OCI-LY3 (cell line): ENCODE results near the gene PSMF1.

ENCODE experiments used
- H2AFZ ChIP-seq: fragments of 200-600, 300-600 bp; shearing (Covaris generic); 2 replicates; pipeline ENCODE4 v1.6.0; 2014; ENCODE audit warnings: antibody characterized with exemption, low read depth, low read length
- H3K27ac ChIP-seq: fragments of 200-600, 300-600 bp; sonication (generic); 2 replicates; pipeline ENCODE4 v1.5.1; 2014; ENCODE audit warnings: mild to moderate bottlenecking, low read length, moderate library complexity, mixed read lengths
- H3K27me3 ChIP-seq: fragments of 200-600, 300-600 bp; sonication (generic); 2 replicates; pipeline ENCODE4 v1.6.1; 2014; ENCODE audit warnings: low read depth, low read length, mixed read lengths
- H3K36me3 ChIP-seq: fragments of 200-600, 300-600 bp; sonication (generic); replicated peaks from 2 replicates; pipeline ENCODE3; 2014; ENCODE audit warnings: low read depth, low read length, mixed read lengths
- H3K4me1 ChIP-seq: fragments of 300-600, 200-600 bp; sonication (generic); 2 replicates; pipeline ENCODE4 v1.6.1; 2014; ENCODE audit warnings: low read length, mixed read lengths
- H3K4me2 ChIP-seq: fragments of 200-600, 300-600 bp; sonication (generic); 2 replicates; pipeline ENCODE4 v1.6.1; 2014; ENCODE audit warnings: low read length, mixed read lengths
- H3K4me3 ChIP-seq: fragments of 300-600, 200-600 bp; sonication (generic); 2 replicates; pipeline ENCODE4 v1.5.1; 2014; ENCODE audit warnings: antibody characterized with exemption, mild to moderate bottlenecking, low read length, moderate library complexity
- H3K79me2 ChIP-seq: fragments of 300-600, 200-600 bp; shearing (Covaris generic); 2 replicates; pipeline ENCODE4 v1.6.1; 2014; ENCODE audit warnings: mild to moderate bottlenecking, low read length, mixed read lengths
- H3K9ac ChIP-seq: fragments of 300-600, 200-600 bp; shearing (Covaris generic); 2 replicates; pipeline ENCODE4 v1.6.0; 2014; ENCODE audit warnings: mild to moderate bottlenecking, low read length, moderate library complexity
- H3K9me3 ChIP-seq: fragments of 200-600, 300-600 bp; shearing (Covaris generic); 2 replicates; pipeline ENCODE4 v1.6.1; 2014; ENCODE audit warnings: low read length, mixed read lengths; ENCODE audit not compliant: insufficient read depth
- H4K20me1 ChIP-seq: fragments of 200-600, 300-600 bp; sonication (generic); 2 replicates; pipeline ENCODE4 v1.6.1; 2016; ENCODE audit warnings: low read length, mixed read lengths; ENCODE audit not compliant: insufficient read depth
- EZH2phosphoT487 ChIP-seq: fragments of 200-600 bp; shearing (Covaris generic); IDR thresholded peaks from 2 replicates; pipeline ENCODE4 v1.6.1; 2018; ENCODE audit warnings: antibody characterized with exemption, mixed run types, low read depth
- TF ChIP-seq, protein P1 (sequence below): fragments of 200-600, 300-600 bp; sonication (generic); IDR thresholded peaks from 2 replicates; pipeline ENCODE4 v1.5.1; 2014; ENCODE audit warnings: antibody characterized with exemption, low read length, low read depth

The PSMF1 gene

DNA sequence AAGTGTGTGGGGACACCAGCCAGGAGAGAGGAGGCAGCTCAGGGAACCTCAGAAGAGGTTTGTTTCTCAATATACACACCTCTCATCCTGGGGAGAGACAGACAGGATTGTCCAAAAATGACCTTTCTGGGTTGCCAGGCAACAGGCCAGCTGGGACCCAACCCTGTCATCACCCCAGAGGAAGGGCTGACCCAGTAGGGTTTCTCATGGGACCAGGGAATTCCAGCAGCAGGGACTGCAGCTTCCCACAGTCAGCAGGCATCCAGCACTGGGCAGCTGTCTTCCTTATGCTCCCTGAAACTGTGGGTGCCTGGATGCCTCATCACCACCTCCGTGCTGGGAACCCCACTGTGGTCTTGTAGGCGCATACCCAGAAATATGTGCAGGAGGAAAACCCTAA, 86.2 kb downstream of the PSMF1 start:
- H3K27ac ChIP-seq, result no peak overlapping the region
- no peaks in the 10 kb centered on the region for H4K20me1 ChIP-seq
- TF ChIP-seq, protein P1, sequence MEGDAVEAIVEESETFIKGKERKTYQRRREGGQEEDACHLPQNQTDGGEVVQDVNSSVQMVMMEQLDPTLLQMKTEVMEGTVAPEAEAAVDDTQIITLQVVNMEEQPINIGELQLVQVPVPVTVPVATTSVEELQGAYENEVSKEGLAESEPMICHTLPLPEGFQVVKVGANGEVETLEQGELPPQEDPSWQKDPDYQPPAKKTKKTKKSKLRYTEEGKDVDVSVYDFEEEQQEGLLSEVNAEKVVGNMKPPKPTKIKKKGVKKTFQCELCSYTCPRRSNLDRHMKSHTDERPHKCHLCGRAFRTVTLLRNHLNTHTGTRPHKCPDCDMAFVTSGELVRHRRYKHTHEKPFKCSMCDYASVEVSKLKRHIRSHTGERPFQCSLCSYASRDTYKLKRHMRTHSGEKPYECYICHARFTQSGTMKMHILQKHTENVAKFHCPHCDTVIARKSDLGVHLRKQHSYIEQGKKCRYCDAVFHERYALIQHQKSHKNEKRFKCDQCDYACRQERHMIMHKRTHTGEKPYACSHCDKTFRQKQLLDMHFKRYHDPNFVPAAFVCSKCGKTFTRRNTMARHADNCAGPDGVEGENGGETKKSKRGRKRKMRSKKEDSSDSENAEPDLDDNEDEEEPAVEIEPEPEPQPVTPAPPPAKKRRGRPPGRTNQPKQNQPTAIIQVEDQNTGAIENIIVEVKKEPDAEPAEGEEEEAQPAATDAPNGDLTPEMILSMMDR, result no peak
- TF ChIP-seq EZH2phosphoT487, result no peak
- no peak overlapping the region for H3K4me3 ChIP-seq
- H3K36me3 ChIP-seq, result no peaks in the 10 kb centered on the region
- H3K9ac ChIP-seq, result no peak overlapping the region
- no peak overlapping the region for H3K4me2 ChIP-seq
- H3K9me3 ChIP-seq, result no peaks in the 10 kb centered on the region
- peaks cover 14% of the 10 kb centered on the region for H3K27me3 ChIP-seq
- no peaks in the 10 kb centered on the region for H3K4me1 ChIP-seq
- no peaks in the 10 kb centered on the region for H3K79me2 ChIP-seq
- no peak overlapping the region for H2AFZ ChIP-seq

DNA sequence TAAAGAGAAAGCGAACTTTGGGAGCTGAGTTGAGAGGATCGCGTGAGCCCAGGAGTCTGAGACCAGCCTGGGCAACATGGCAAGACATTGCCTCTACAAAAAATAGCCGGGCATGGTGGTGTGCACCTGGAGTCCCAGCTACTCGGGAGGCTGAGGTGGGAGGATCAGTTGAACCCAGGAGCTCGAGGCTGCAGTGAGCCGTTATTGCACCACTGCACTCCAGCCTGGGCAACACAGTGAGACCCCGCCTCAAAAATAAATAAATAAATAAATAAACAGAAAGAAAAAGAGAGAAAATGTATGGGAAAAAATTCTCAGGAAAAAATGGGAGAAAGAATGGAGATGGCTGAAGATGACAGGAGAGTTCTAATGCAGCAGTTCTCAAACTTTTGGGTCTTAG, 87.4 kb downstream of the PSMF1 start:
- no peak overlapping the region for H3K4me2 ChIP-seq
- TF ChIP-seq, protein P1, result no peak
- TF ChIP-seq EZH2phosphoT487, result no peak

DNA sequence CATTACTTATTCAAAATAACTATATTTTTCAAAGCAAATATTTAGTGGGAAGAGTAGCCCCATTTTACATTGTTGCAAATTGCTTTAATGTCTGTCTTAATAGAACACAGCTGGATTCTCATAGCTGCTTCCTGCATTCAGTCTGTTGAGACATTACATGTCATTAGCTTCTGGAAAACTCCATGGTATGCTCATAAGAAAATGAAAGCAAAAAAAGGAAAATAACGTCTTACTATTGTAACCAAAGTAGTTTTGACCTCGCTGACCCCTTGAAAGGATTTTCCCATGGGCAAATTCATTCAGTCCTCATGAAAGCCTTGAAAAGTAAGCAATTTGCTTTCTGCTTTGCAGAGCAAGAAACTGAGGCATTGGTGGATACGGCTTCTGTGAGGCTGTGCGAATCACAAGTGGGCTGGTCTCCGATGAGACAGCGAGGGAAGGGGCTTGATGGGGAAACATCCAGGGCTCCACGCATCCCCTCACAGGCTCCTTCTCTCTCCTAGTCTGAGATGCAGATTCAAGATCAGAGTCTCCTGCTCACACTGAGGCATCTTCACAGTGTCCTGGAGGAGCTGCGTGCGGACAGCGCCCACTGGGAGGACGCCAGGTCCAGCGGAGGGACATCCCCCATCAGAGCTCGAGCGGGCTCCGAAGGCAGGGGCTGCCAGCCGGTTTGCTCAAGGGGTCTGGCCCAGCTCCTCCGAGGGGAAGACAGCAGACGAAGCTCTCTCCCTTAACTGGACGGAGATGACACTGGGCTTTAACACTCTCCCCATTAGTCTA, 88.2 kb downstream of the PSMF1 start:
- TF ChIP-seq, protein P1, result no peak
- no peak for TF ChIP-seq EZH2phosphoT487
- H2AFZ ChIP-seq, result no peak overlapping the region
- H3K27ac ChIP-seq, result no peak overlapping the region

More for the DNA sequence above, 87.4 kb downstream of the PSMF1 start:
- Histone ChIP-seq H3K4me3 (no peak overlapping the region), H3K9me3 (no peaks in the 10 kb centered on the region), H4K20me1 (no peaks in the 10 kb centered on the region), H3K27ac (no peak overlapping the region), H3K27me3 (peaks cover 20% of the 10 kb centered on the region), H3K36me3 (no peaks in the 10 kb centered on the region), H3K4me1 (no peaks in the 10 kb centered on the region), H3K79me2 (no peaks in the 10 kb centered on the region), H3K9ac (no peak overlapping the region), H2AFZ (no peak overlapping the region)

DNA sequence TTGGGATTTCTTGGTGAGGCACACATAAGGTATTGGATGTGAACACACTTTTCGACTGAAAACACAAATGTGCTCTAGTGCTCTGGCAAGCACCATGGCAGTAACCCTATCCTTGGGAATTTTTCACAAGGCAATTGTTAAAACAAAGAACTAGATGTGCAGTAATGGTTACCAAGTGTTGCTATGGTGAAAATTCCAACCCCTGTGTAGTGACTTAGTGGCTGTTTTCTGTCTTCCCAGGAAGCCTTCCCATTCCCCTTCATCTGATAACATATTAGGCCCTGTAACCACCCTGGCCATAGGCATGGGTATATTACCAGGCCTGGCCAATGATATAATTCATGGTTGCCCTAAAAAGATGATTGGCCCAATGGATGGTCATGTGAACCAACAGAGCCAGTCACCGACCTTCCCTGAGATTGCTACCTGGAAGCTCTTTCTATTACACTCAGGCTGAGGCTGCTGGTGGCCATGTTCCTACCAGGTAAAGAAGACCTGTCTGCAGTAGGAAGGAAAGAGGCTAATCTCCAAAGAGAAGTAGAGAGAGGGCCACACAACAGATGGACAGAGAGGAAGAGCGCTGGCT, 89.0 kb downstream of the PSMF1 start:
- no peaks in the 10 kb centered on the region for H3K79me2 ChIP-seq
- TF ChIP-seq EZH2phosphoT487, result no peak
- TF ChIP-seq, protein P1, result no peak
- no peak overlapping the region for H3K4me3 ChIP-seq
- no peaks in the 10 kb centered on the region for H4K20me1 ChIP-seq
- no peak overlapping the region for H3K9ac ChIP-seq
- H3K4me1 ChIP-seq, result no peaks in the 10 kb centered on the region
- H3K4me2 ChIP-seq, result no peak overlapping the region
- no peak overlapping the region for H3K27ac ChIP-seq
- no peaks in the 10 kb centered on the region for H3K9me3 ChIP-seq
- H3K27me3 ChIP-seq, result peaks cover 20% of the 10 kb centered on the region
- no peak overlapping the region for H2AFZ ChIP-seq
- H3K36me3 ChIP-seq, result no peaks in the 10 kb centered on the region

More for the DNA sequence above, 88.2 kb downstream of the PSMF1 start:
- no peak overlapping the region for H3K4me2 ChIP-seq
- no peaks in the 10 kb centered on the region for H3K79me2 ChIP-seq
- no peaks in the 10 kb centered on the region for H3K36me3 ChIP-seq
- H4K20me1 ChIP-seq, result no peaks in the 10 kb centered on the region
- H3K4me1 ChIP-seq, result no peaks in the 10 kb centered on the region
- no peaks in the 10 kb centered on the region for H3K9me3 ChIP-seq
- H3K4me3 ChIP-seq, result no peak overlapping the region
- peaks cover 20% of the 10 kb centered on the region for H3K27me3 ChIP-seq
- H3K9ac ChIP-seq, result no peak overlapping the region
